Fibroblast of mammary gland (primary cell): ENCODE measurements around the gene ZNF701.

Experiments used
- DNase-seq: peaks from one replicate; pipeline ENCODE4 v3.0.0-alpha.2; 2010; ENCODE audit warnings: low read depth
- H3K4me3 ChIP-seq: 2 replicates; pipeline ENCODE4 v1.5.1; 2011; ENCODE audit warnings: low read depth, mild to moderate bottlenecking, low read length, moderate library complexity; ENCODE audit not compliant: control insufficient read depth
- TF ChIP-seq, protein P1 (sequence below): conservative IDR thresholded peaks from 2 replicates; pipeline ENCODE4 v1.5.1; 2011; ENCODE audit warnings: low read depth, low read length, inconsistent platforms; ENCODE audit not compliant: control insufficient read depth, insufficient read depth

The ZNF701 gene

GRCh38 chr19:52601025-52601973 lies 31.2 kb downstream of the ZNF701 start:
- TF ChIP-seq, protein P1, sequence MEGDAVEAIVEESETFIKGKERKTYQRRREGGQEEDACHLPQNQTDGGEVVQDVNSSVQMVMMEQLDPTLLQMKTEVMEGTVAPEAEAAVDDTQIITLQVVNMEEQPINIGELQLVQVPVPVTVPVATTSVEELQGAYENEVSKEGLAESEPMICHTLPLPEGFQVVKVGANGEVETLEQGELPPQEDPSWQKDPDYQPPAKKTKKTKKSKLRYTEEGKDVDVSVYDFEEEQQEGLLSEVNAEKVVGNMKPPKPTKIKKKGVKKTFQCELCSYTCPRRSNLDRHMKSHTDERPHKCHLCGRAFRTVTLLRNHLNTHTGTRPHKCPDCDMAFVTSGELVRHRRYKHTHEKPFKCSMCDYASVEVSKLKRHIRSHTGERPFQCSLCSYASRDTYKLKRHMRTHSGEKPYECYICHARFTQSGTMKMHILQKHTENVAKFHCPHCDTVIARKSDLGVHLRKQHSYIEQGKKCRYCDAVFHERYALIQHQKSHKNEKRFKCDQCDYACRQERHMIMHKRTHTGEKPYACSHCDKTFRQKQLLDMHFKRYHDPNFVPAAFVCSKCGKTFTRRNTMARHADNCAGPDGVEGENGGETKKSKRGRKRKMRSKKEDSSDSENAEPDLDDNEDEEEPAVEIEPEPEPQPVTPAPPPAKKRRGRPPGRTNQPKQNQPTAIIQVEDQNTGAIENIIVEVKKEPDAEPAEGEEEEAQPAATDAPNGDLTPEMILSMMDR, result peak; percentile 10
- DNase-seq, result peak; percentile 86
- H3K4me3 ChIP-seq, result peak overlapping the region; percentile 64

GRCh38 chr19:52601974-52602366 lies 31.9 kb downstream of the ZNF701 start:
- DNase-seq, result peak; percentile 11
- peak overlapping the region; percentile 64 for H3K4me3 ChIP-seq

DNA sequence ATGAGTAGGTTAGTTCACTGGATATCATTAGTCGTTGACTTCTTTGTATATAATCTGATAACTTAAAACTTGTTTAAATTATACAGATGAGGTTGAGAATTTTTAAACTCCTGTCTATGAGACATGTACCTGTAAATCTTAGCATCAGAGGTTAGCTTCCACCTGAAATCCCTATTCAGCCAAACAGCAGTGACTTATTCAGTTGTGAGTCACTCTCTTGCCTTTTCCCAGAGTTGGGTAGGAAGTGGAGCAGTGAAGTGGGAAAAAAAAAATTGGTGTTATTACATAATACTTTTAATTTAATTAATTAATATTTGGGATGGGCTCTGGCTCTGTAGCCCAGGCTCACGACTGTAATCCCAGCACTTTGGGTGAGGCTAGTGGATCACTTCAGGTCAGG lies 32.9 kb downstream of the ZNF701 start:
- TF ChIP-seq, protein P1, result no peak
- no peak overlapping the region for H3K4me3 ChIP-seq
- DNase-seq, result peak; percentile 17

More at GRCh38 chr19:52601974-52602366, 31.9 kb downstream of the ZNF701 start:
- TF ChIP-seq, protein P1, result peak; percentile 9

DNA sequence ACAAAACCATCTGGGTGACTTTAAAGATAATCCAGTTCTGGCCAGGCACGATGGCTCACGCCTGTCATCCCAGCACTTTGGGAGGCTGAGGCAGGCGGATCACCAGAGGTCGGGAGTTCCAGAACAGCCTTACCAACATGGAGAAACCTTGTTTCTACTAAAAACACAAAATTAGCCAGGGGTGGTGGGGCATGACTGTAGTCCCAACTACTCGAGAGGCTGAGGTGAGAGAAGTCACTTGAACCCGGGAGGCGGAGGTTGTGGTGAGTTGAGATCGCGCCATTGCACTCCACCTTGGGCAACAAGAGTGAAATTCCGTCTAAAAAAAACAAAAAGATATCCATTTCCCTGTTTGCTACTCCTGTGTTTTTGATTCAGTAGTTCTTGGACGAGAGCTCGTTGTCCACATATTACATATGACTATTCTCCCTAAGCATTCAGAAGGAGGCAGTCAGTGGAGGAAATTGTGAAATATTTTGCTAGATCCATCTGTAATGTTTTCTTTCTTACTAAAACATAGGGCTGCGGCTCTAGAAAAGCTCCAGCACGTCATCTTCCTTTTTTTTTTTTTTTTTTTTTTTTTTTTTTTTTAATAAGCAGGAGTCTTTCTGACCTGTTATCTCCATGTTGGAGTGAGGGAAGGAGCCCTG lies 33.6 kb downstream of the ZNF701 start:
- H3K4me3 ChIP-seq, result no peak overlapping the region
- DNase-seq, result peak; percentile 82
- TF ChIP-seq, protein P1, result no peak

GRCh38 chr19:52613299-52613906 lies 43.3 kb downstream of the ZNF701 start:
- TF ChIP-seq, protein P1, result no peak

GRCh38 chr19:52621376-52621775 lies 51.3 kb downstream of the ZNF701 start:
- DNase-seq, result no peak
- TF ChIP-seq, protein P1, result no peak
- H3K4me3 ChIP-seq, result no peak overlapping the region

More at GRCh38 chr19:52613299-52613906, 43.3 kb downstream of the ZNF701 start:
- no peak for DNase-seq
- H3K4me3 ChIP-seq, result no peak overlapping the region
